ENCODE results near the gene IL22. TPM values are rescaled to one million over a fixed set of nuclear protein-coding genes. Genes with fewer than 3 reads are reported as not detected.

IL22 gene
- total and polyA plus RNA-seq, 12 donors = not detected

GRCh38 chr12:68240975-68241374, 12.4 kb downstream of the IL22 start:
- peak in 4 of 7 donors; percentile 20 to 31 (median 24) for DNase-seq
- Histone ChIP-seq H3K9me3 (replicated peaks in 1 of 3) (no peaks in the 10 kb centered on the region), H3K4me1 (replicated peaks in 1 of 2) (peaks cover 10 to 14% of the 10 kb centered on the region in 2 donors), H3K27me3 (no peaks in the 10 kb centered on the region), H3K36me3 (replicated peaks in 1 of 2) (no peaks in the 10 kb centered on the region), H3K4me3 (no peak overlapping the region), H3K27ac (peak overlapping the region in 1 of 5 donors; percentile 44)
- intact Hi-C loops (cut with DNase I) = no loop called here
- WGBS, 4 donors = 21 to 40% (median 28%) methylated on average over 1 of the region's 1 CpG
- no peak for TF ChIP-seq CTCF (IDR thresholded peaks at IDR 0.05)
- no peak for TF ChIP-seq POLR2A (IDR thresholded peaks at IDR 0.05)

GRCh38 chr12:68240079-68240478, 13.3 kb downstream of the IL22 start:
- intact Hi-C loops (cut with DNase I) = no loop called here
- WGBS, 4 donors = 25 to 38% (median 31%) methylated on average over 1 of the region's 1 CpG
- no peak for TF ChIP-seq CTCF (IDR thresholded peaks at IDR 0.05)
- no peak for TF ChIP-seq POLR2A (IDR thresholded peaks at IDR 0.05)
- H3K36me3 ChIP-seq (replicated peaks in 1 of 2) = no peaks in the 10 kb centered on the region
- no peaks in the 10 kb centered on the region for H3K27me3 ChIP-seq
- no peaks in the 10 kb centered on the region for H3K9me3 ChIP-seq (replicated peaks in 1 of 3)
- H3K4me1 ChIP-seq (replicated peaks in 1 of 2) = peaks cover 1 to 14% of the 10 kb centered on the region in 2 donors
- peak in 6 of 7 donors; percentile 26 to 55 (median 46) for DNase-seq
- H3K27ac ChIP-seq = no peak overlapping the region
- H3K4me3 ChIP-seq = no peak overlapping the region

- no peak overlapping the region for H3K4me3 ChIP-seq
- intact Hi-C loops (cut with DNase I) = loop anchor here in 1 of 2 donors (10.0 kb wide), 1 partner anchor 75 kb away; no protein-coding TSS in a partner anchor
- H3K27me3 ChIP-seq = no peaks in the 10 kb centered on the region
- no peak for DNase-seq
- H3K9me3 ChIP-seq (replicated peaks in 1 of 3) = no peaks in the 10 kb centered on the region
- no peak for TF ChIP-seq CTCF (IDR thresholded peaks at IDR 0.05)
- no peak for TF ChIP-seq POLR2A (IDR thresholded peaks at IDR 0.05)
- H3K27ac ChIP-seq = no peak overlapping the region
- no peaks in the 10 kb centered on the region for H3K36me3 ChIP-seq (replicated peaks in 1 of 2)
- WGBS, 4 donors = 83 to 88% (median 85%) methylated on average over 6 of the region's 6 CpGs
- H3K4me1 ChIP-seq (replicated peaks in 1 of 2) = peaks cover 0 to 10% of the 10 kb centered on the region in 2 donors
Measured at GRCh38 chr12:68239309-68239982, 14.0 kb downstream of the IL22 start.

GRCh38 chr12:68237619-68238018, 15.8 kb downstream of the IL22 start:
- Histone ChIP-seq H3K36me3 (replicated peaks in 1 of 2) (no peaks in the 10 kb centered on the region), H3K9me3 (replicated peaks in 1 of 3) (no peaks in the 10 kb centered on the region), H3K27ac (no peak overlapping the region), H3K4me1 (replicated peaks in 1 of 2) (peaks cover 0 to 10% of the 10 kb centered on the region in 2 donors), H3K27me3 (no peaks in the 10 kb centered on the region), H3K4me3 (no peak overlapping the region)
- no peak for TF ChIP-seq CTCF (IDR thresholded peaks at IDR 0.05)
- no peak for TF ChIP-seq POLR2A (IDR thresholded peaks at IDR 0.05)
- WGBS, 4 donors = 33 to 46% (median 40%) methylated on average over 2 of the region's 2 CpGs
- intact Hi-C loops (cut with DNase I) = loop anchor here in 1 of 2 donors (10.0 kb wide), 1 partner anchor 77 kb away; no protein-coding TSS in a partner anchor
- no peak for DNase-seq
